Astrocyte of the spinal cord (primary cell): ENCODE measurements around the gene CADM2.

Source experiments
- DNase-seq: peaks from one replicate; pipeline ENCODE4 v3.0.0; 2011; ENCODE audit warnings: low read depth, low spot score
- H3K4me3 ChIP-seq: 2 replicates; pipeline ENCODE4 v1.5.1; 2011; ENCODE audit warnings: low read depth, mild to moderate bottlenecking, low read length, moderate library complexity
- CTCF ChIP-seq: IDR thresholded peaks from 2 replicates; pipeline ENCODE4 v1.5.1; 2012; ENCODE audit warnings: low read depth, mild to moderate bottlenecking, low read length, inconsistent platforms
- in situ Hi-C: cut with HindIII; loops from 2 replicates; pipeline ENCODE4 v1.10.0; 2017; ENCODE audit warnings: low sequenced_read_pairs

CADM2 gene

GRCh38 chr3:86073799-86074198 is 1115.0 kb downstream of the CADM2 start:
- no peak for TF ChIP-seq CTCF
- in situ Hi-C loops: no loop called here
- no peak overlapping the region for H3K4me3 ChIP-seq
- DNase-seq: no peak

GRCh38 chr3:86087160-86087871 is 1128.5 kb downstream of the CADM2 start:
- no peak for TF ChIP-seq CTCF
- DNase-seq: no peak
- no peak overlapping the region for H3K4me3 ChIP-seq
- in situ Hi-C loops: no loop called here

GRCh38 chr3:86104154-86104553 is 1145.4 kb downstream of the CADM2 start:
- in situ Hi-C loops: no loop called here
- no peak overlapping the region for H3K4me3 ChIP-seq
- TF ChIP-seq CTCF: no peak
- no peak for DNase-seq

- in situ Hi-C loops: no loop called here
- no peak for TF ChIP-seq CTCF
- no peak for DNase-seq
- no peak overlapping the region for H3K4me3 ChIP-seq
Measured at GRCh38 chr3:86109434-86109833, 1150.6 kb downstream of the CADM2 start.
